ENCODE measurements around the gene PALM.

The PALM gene

DNA sequence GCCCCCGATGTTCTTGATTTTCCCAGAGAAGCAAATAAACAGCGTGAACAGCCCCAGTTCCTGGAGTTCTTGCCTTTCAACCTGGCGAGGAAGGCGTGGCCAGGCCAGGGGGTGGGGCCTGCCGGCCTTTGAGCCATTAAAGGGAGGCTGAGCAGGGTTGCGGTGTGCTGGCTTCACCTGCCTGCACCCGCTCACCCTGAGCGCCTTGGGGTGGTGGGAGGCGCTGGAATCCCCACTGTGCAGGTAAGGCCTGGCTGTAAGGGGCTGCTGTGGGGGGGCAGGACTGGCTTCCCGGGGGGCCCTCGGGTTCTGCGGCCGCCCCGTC lies 39.5 kb downstream of the PALM start:
- no peaks in the 10 kb centered on the region for H3K36me3 ChIP-seq (ENCODE audit: control insufficient read depth, insufficient read depth, low read length)
- no peak overlapping the region for H3K4me3 ChIP-seq (ENCODE audit: low read depth, low read length)
- no peak overlapping the region for H3K27ac ChIP-seq (ENCODE audit: low read depth, low read length)
- peaks cover 8% of the 10 kb centered on the region for H3K4me1 ChIP-seq (ENCODE audit: control insufficient read depth, insufficient read depth, low read length)
- H3K9me3 ChIP-seq (ENCODE audit: control insufficient read depth, insufficient read depth, low read depth, low read length), result peaks cover 21% of the 10 kb centered on the region
- no peak overlapping the region for H3K9ac ChIP-seq (ENCODE audit: low read length)
- H3K27me3 ChIP-seq (ENCODE audit: control insufficient read depth, insufficient read depth, low read length), result no peaks in the 10 kb centered on the region

DNA sequence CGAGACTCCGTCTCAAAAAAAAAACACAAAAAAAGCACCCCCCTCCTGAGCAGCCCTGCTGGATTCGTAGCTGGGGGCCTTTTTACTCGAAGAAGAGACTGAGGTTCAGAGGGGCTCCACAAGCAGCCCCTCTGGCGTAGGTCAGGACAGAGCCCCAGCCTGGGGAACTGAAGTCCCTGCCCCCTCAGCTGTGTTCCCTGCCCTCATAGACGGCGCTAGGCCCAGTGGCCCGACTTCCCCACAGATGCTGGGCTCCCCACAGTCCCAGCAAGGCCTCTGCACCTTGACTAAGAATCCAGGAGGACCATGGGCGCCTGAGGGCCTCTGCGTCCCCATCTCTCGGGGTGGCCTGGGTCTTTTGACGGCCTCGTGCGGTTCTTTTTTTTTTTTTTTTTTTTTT lies 41.1 kb downstream of the PALM start:
- Histone ChIP-seq H3K4me3 (ENCODE audit: low read depth, low read length) (no peak overlapping the region), H3K9me3 (ENCODE audit: control insufficient read depth, insufficient read depth, low read depth, low read length) (peaks cover 18% of the 10 kb centered on the region), H3K4me1 (ENCODE audit: control insufficient read depth, insufficient read depth, low read length) (peaks cover 8% of the 10 kb centered on the region), H3K27ac (ENCODE audit: low read depth, low read length) (no peak overlapping the region), H3K36me3 (ENCODE audit: control insufficient read depth, insufficient read depth, low read length) (no peaks in the 10 kb centered on the region), H3K27me3 (ENCODE audit: control insufficient read depth, insufficient read depth, low read length) (no peaks in the 10 kb centered on the region), H3K9ac (ENCODE audit: low read length) (no peak overlapping the region)

DNA sequence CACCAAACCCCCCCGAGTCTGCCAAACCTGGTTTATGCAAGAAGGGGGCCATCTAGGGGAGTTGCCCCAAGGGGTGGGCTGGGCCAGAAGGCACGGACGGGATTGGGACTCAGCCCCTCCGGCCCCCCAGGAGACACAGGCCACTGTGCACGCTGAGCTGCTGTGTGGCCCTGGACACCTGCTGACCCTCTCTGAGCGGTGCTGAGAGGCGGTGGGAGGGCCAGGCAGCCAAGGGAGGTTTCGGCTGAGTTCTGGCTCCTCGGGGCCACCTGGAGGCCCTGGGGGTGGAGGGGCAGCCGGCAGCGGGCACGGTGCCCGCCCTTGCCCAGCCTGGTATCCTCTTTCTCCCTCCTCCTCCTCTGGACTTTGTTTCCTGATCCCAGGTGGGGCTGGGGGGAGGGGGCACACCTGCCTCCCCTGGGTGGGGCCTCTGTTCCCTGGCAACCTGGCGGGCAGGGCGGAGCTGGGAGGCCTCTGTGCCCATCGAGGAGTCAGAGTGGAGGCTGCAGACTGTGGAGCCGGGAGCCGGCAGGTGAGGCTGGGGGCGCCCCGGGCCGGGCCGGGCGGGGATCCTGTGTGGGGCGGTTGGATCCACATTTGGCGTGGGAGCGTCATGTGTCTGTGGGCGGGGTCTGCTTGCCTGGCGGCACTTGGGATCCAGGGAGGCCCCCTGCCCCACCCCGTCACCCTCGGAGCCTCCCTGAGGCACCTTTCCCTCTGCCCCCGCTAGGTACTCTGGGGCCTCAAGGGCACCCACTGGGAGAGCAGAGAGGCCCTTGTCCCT lies 42.1 kb downstream of the PALM start, which contains the start of gene MISP:
MISP (plus strand) TSS at position 473 of the 784 bp plus-strand sequence. CDS start 5,835 bp downstream, outside the sequence.
- H3K27me3 ChIP-seq (ENCODE audit: control insufficient read depth, insufficient read depth, low read length), result no peaks in the 10 kb centered on the region
- peaks cover 8% of the 10 kb centered on the region for H3K4me1 ChIP-seq (ENCODE audit: control insufficient read depth, insufficient read depth, low read length)
- no peak within 1 kb of the TSS for H3K27ac ChIP-seq (ENCODE audit: low read depth, low read length)
- H3K4me3 ChIP-seq (ENCODE audit: low read depth, low read length), result no peak within 1 kb of the TSS
- no peak within 1 kb of the TSS for H3K9ac ChIP-seq (ENCODE audit: low read length)
- H3K36me3 ChIP-seq (ENCODE audit: control insufficient read depth, insufficient read depth, low read length), result no peaks in the 10 kb centered on the region
- H3K9me3 ChIP-seq (ENCODE audit: control insufficient read depth, insufficient read depth, low read depth, low read length), result peaks cover 18% of the 10 kb centered on the region

DNA sequence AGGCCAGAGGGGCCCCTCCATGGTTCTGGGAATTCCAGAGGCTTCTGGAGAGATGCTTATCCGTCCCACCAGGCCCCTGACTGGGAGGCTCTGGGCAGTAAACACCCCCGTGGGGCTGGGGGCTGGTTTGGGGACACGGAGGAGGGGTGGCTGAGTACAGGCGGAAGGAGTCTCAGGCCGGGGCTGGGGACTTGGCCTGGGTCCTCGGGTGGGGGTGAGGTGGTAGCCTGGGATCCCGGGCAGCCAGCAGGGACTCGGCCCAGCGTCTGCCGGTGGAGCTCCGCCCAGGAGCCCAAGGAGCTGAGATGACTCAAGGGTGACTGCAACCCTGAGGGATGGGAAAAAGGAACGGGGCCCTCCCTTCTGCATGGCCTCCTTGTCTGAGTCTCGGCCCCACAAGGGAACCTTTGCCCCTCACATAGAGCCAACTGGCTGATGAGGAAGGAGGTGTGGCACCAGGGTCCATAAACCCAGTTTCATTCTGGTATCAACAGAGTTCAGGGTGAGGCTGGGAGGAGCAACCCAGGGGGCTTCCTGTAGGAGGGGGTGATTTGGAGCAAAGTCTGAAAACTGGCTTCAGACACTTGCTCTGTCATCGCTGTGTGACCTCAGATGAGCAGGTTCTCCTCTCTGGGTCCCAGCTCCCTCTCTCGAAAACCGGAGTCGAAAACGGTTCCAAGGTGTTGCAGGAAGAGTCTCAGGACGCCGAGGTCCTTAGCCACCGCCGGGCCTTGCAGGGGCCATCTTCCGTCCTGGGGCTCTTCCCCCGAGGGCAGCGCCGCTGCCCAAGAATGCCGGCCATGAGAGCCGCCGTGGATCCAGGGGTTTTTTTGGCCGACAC lies 43.0 kb downstream of the PALM start:
- Histone ChIP-seq H3K9ac (ENCODE audit: low read length) (no peak overlapping the region), H3K4me1 (ENCODE audit: control insufficient read depth, insufficient read depth, low read length) (peaks cover 8% of the 10 kb centered on the region), H3K27ac (ENCODE audit: low read depth, low read length) (no peak overlapping the region), H3K27me3 (ENCODE audit: control insufficient read depth, insufficient read depth, low read length) (no peaks in the 10 kb centered on the region), H3K9me3 (ENCODE audit: control insufficient read depth, insufficient read depth, low read depth, low read length) (peaks cover 12% of the 10 kb centered on the region), H3K4me3 (ENCODE audit: low read depth, low read length) (no peak overlapping the region), H3K36me3 (ENCODE audit: control insufficient read depth, insufficient read depth, low read length) (no peaks in the 10 kb centered on the region)

DNA sequence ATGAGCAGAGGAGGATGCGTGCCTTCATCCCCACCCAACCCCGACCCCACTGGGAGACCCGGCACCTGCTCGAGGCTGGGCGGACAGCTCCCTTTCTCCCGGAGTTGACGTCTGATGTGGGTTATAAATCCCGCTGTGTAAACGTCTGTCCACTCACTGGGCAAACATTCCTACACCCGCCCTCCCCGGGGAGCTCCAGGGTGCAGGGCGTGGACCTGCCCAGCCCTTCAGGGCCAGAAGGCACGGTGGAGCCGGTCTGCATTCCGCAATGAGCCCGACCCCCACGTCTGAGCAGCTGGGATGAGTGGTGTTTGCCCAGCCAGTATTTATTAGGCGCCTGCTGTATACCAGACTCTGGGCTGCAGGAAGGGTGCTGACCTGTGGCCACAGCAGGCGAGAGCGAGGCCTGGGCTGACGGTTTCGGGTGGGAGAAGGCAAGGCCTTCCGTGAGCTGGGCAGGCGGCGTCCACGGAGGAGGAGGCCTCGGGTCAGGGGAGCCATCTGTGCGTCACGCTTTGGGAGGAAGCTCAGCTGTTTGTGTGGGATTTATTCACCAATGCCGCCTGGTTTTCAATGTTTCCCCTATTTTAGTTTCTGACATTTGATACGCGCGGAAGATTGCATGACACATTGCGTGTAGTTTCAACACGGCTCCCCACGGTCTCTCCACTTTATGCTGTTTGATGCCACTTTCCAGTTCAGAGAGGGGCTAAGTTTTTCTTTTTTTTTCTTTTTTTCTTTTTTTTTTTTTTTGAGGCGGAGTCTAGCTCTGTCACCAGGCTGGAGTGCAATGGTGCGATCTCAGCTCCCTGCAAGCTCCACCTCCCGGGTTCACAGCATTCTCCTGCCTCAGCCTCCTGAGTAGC lies 44.1 kb downstream of the PALM start:
- H3K9me3 ChIP-seq (ENCODE audit: control insufficient read depth, insufficient read depth, low read depth, low read length), result peaks cover 4% of the 10 kb centered on the region
- H3K4me1 ChIP-seq (ENCODE audit: control insufficient read depth, insufficient read depth, low read length), result peaks cover 8% of the 10 kb centered on the region
- no peak overlapping the region; the same call in 1 of the 2 replicates for H3K27ac ChIP-seq (ENCODE audit: low read depth, low read length)
- H3K4me3 ChIP-seq (ENCODE audit: low read depth, low read length), result no peak overlapping the region
- no peaks in the 10 kb centered on the region for H3K27me3 ChIP-seq (ENCODE audit: control insufficient read depth, insufficient read depth, low read length)
- H3K36me3 ChIP-seq (ENCODE audit: control insufficient read depth, insufficient read depth, low read length), result no peaks in the 10 kb centered on the region
- no peak overlapping the region for H3K9ac ChIP-seq (ENCODE audit: low read length)

DNA sequence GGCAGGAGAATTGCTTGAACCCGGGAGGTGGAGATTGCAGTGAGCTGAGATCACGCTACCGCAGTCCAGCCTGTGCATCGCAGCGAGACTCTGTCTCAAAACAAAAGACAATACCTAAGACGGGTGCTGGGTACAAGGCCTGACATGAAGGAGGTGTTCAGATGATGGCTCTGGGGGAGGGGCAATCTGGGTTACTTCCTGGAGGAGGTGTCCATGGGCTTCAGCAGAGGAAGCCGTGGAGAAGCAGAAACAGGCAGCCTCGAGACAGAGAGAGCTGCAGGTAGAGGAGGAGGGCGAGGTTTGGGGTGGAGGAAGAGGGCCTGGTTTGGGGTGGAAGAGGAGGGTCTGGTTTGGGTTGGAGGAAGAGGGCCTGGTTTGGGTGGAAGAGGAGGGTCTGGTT lies 45.8 kb downstream of the PALM start:
- Histone ChIP-seq H3K4me1 (ENCODE audit: control insufficient read depth, insufficient read depth, low read length) (peaks cover 8% of the 10 kb centered on the region), H3K4me3 (ENCODE audit: low read depth, low read length) (no peak overlapping the region), H3K9me3 (ENCODE audit: control insufficient read depth, insufficient read depth, low read depth, low read length) (peaks cover 9% of the 10 kb centered on the region; the same call in 1 of the 2 replicates), H3K36me3 (ENCODE audit: control insufficient read depth, insufficient read depth, low read length) (no peaks in the 10 kb centered on the region), H3K9ac (ENCODE audit: low read length) (no peak overlapping the region), H3K27me3 (ENCODE audit: control insufficient read depth, insufficient read depth, low read length) (no peaks in the 10 kb centered on the region), H3K27ac (ENCODE audit: low read depth, low read length) (no peak overlapping the region)

DNA sequence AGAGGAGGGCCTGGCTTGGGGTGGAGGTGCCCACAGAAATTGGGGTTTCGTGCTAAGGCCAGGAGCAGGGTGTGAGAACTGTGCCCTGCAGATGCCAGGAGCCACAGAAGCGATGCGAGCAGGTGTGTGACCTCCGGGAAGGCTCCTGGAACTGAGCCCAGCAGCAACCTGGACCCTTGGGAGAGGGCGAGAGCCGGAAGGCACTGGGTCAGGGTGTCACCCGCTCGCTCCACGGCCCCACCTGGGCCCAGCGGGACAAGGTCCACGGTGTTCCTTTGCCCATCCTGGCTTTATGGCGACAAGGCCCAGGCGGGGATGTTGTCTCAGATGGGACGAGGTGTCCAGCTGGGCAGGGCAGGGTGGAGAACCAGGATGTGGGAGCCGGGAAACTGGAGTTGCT lies 46.3 kb downstream of the PALM start:
- Histone ChIP-seq H3K4me1 (ENCODE audit: control insufficient read depth, insufficient read depth, low read length) (peaks cover 8% of the 10 kb centered on the region), H3K27me3 (ENCODE audit: control insufficient read depth, insufficient read depth, low read length) (no peaks in the 10 kb centered on the region), H3K36me3 (ENCODE audit: control insufficient read depth, insufficient read depth, low read length) (no peaks in the 10 kb centered on the region), H3K9ac (ENCODE audit: low read length) (no peak overlapping the region), H3K9me3 (ENCODE audit: control insufficient read depth, insufficient read depth, low read depth, low read length) (peaks cover 9% of the 10 kb centered on the region; the same call in 1 of the 2 replicates), H3K4me3 (ENCODE audit: low read depth, low read length) (no peak overlapping the region), H3K27ac (ENCODE audit: low read depth, low read length) (no peak overlapping the region)

DNA sequence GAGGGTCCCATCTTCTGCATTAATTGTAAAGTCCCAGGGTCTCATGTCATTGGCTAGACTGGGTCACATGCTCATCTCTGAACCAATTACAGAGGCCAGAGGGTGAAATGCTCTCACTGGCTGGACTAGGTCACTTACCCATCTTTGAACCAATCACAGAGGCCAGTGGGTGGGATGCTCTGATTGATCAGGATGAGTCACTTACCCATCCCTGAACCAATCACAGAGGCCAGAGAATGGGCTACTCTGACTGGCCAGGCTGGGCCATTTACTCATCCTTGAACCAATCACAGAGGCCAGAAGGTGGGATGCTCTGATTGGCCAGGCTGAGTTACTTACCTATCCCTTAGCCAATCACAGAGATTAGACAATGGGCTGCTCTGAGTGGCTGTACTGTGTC lies 47.5 kb downstream of the PALM start:
- Histone ChIP-seq H3K27me3 (ENCODE audit: control insufficient read depth, insufficient read depth, low read length) (no peaks in the 10 kb centered on the region), H3K36me3 (ENCODE audit: control insufficient read depth, insufficient read depth, low read length) (no peaks in the 10 kb centered on the region), H3K9ac (ENCODE audit: low read length) (no peak overlapping the region), H3K4me1 (ENCODE audit: control insufficient read depth, insufficient read depth, low read length) (peaks cover 7% of the 10 kb centered on the region), H3K9me3 (ENCODE audit: control insufficient read depth, insufficient read depth, low read depth, low read length) (peaks cover 9% of the 10 kb centered on the region; the same call in 1 of the 2 replicates), H3K27ac (ENCODE audit: low read depth, low read length) (no peak overlapping the region), H3K4me3 (ENCODE audit: low read depth, low read length) (no peak overlapping the region)

DNA sequence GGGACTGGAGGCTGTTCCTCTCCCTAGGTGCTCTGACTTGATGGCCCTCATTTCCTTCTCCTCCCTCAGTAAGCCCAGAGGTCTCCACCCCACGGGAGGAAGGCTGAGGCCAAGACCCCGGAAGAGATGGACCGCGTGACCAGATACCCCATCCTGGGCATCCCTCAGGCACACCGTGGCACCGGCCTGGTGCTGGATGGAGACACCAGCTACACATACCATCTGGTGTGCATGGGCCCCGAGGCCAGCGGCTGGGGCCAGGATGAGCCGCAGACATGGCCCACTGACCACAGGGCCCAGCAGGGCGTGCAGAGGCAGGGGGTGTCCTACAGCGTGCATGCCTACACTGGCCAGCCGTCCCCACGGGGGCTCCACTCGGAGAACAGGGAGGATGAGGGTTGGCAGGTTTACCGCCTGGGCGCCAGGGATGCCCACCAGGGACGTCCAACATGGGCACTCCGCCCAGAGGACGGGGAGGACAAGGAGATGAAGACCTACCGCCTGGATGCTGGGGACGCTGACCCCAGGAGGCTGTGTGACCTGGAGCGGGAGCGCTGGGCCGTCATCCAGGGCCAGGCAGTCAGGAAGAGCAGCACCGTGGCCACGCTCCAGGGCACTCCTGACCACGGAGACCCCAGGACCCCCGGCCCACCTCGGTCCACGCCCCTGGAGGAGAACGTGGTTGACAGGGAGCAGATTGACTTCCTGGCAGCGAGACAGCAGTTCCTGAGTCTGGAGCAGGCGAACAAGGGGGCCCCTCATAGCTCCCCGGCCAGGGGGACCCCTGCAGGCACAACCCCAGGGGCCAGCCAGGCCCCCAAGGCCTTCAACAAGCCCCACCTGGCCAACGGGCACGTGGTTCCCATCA lies 48.3 kb downstream of the PALM start:
- H3K36me3 ChIP-seq (ENCODE audit: control insufficient read depth, insufficient read depth, low read length), result no peaks in the 10 kb centered on the region
- no peak overlapping the region for H3K9ac ChIP-seq (ENCODE audit: low read length)
- no peak overlapping the region for H3K27ac ChIP-seq (ENCODE audit: low read depth, low read length)
- no peaks in the 10 kb centered on the region for H3K27me3 ChIP-seq (ENCODE audit: control insufficient read depth, insufficient read depth, low read length)
- peaks cover 14% of the 10 kb centered on the region; the same call in 1 of the 2 replicates for H3K9me3 ChIP-seq (ENCODE audit: control insufficient read depth, insufficient read depth, low read depth, low read length)
- no peaks in the 10 kb centered on the region; the same call in 1 of the 2 replicates for H3K4me1 ChIP-seq (ENCODE audit: control insufficient read depth, insufficient read depth, low read length)
- no peak overlapping the region for H3K4me3 ChIP-seq (ENCODE audit: low read depth, low read length)
